Measurements from ENCODE around the gene NAXE.

The NAXE gene

DNA sequence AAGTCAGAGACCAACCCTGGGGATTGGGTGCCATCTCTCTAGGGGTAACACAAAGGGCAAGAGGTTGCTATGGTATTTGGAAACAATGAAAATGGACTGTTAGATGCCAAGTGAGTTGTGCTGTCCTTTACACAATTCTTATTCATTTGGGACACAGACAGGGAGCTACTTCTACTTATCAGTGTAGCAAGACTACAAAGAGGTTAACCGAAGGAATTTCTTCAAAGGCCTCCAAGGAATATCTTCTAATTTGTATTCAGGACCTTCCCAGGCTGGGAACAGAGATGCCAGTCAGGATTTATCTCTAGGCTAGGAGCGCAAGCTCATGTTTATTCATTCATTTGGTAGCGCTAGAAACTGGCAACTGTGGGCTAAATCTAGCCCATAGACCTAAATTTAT is 2.6 kb downstream of the NAXE start:
- H3K9me2 ChIP-seq (replicated peaks; ENCODE audit: control insufficient read depth, low read length) = no peaks in the 10 kb centered on the region
- H3K79me2 ChIP-seq (ENCODE audit: control insufficient read depth, low read length) = peaks cover 42% of the 10 kb centered on the region
- H3K4me3 ChIP-seq (ENCODE audit: low read length) = no peak overlapping the region
- H3K27me3 ChIP-seq (ENCODE audit: control insufficient read depth, low read length) = no peaks in the 10 kb centered on the region
- H3K4me2 ChIP-seq (ENCODE audit: low read length) = no peak overlapping the region
- peaks cover 75% of the 10 kb centered on the region for H3K36me3 ChIP-seq (ENCODE audit: control insufficient read depth, low read length)
- H3K4me1 ChIP-seq (ENCODE audit: control insufficient read depth, low read length) = peaks cover 26% of the 10 kb centered on the region
- H3K27ac ChIP-seq (ENCODE audit: low read depth, low read length) = no peak overlapping the region
- H3F3A ChIP-seq (ENCODE audit: control insufficient read depth, insufficient read depth) = peaks cover 41% of the 10 kb centered on the region
- TF ChIP-seq EZH2phosphoT487 (IDR thresholded peaks at IDR 0.05; ENCODE audit: borderline replicate concordance, low read length) (no peak), CTCF (IDR thresholded peaks at IDR 0.05; ENCODE audit: low read depth, low read length, poor library complexity, severe bottlenecking) (no peak)
- no peaks in the 10 kb centered on the region for H4K20me1 ChIP-seq (ENCODE audit: control insufficient read depth, insufficient read depth, low read depth, low read length)
- no peaks in the 10 kb centered on the region for H3K9me3 ChIP-seq (ENCODE audit: control insufficient read depth, insufficient read depth, low read length)

DNA sequence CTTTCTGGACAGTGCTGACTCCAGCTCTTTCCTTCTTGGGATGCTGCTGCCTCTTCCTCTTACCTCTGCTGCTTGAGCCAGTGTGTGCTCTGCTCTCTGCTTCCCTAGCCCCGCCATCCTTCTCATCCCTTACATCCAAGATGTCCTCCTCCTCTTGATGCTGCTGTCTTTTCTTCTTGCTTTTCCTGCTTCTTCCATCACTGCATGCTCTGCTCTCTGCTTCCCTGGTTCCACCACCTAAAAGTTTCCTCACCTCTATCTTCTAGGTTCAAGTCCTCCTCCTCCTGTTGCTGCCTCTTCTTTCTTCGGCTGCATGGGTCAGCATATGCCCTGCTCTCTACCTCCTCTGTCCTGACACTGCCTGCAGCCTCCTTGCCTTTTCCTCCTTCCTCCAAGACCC is 3.4 kb downstream of the NAXE start:
- no peak overlapping the region for H3K27ac ChIP-seq (ENCODE audit: low read depth, low read length)
- peaks cover 50% of the 10 kb centered on the region for H3K79me2 ChIP-seq (ENCODE audit: control insufficient read depth, low read length)
- H3K4me2 ChIP-seq (ENCODE audit: low read length) = no peak overlapping the region
- H3K9me2 ChIP-seq (replicated peaks; ENCODE audit: control insufficient read depth, low read length) = no peaks in the 10 kb centered on the region
- peaks cover 43% of the 10 kb centered on the region for H3F3A ChIP-seq (ENCODE audit: control insufficient read depth, insufficient read depth)
- no peak for TF ChIP-seq EZH2phosphoT487 (IDR thresholded peaks at IDR 0.05; ENCODE audit: borderline replicate concordance, low read length)
- no peak for TF ChIP-seq CTCF (IDR thresholded peaks at IDR 0.05; ENCODE audit: low read depth, low read length, poor library complexity, severe bottlenecking)
- H3K4me1 ChIP-seq (ENCODE audit: control insufficient read depth, low read length) = peaks cover 34% of the 10 kb centered on the region
- peaks cover 81% of the 10 kb centered on the region for H3K36me3 ChIP-seq (ENCODE audit: control insufficient read depth, low read length)
- H3K27me3 ChIP-seq (ENCODE audit: control insufficient read depth, low read length) = no peaks in the 10 kb centered on the region
- H4K20me1 ChIP-seq (ENCODE audit: control insufficient read depth, insufficient read depth, low read depth, low read length) = no peaks in the 10 kb centered on the region
- H3K4me3 ChIP-seq (ENCODE audit: low read length) = no peak overlapping the region
- H3K9me3 ChIP-seq (ENCODE audit: control insufficient read depth, insufficient read depth, low read length) = no peaks in the 10 kb centered on the region

GRCh38 chr1:156596426-156596825 is 4.8 kb downstream of the NAXE start:
- Histone ChIP-seq H3K4me3 (ENCODE audit: low read length) (no peak overlapping the region), H3K9me2 (replicated peaks; ENCODE audit: control insufficient read depth, low read length) (no peaks in the 10 kb centered on the region), H4K20me1 (ENCODE audit: control insufficient read depth, insufficient read depth, low read depth, low read length) (no peaks in the 10 kb centered on the region), H3K9me3 (ENCODE audit: control insufficient read depth, insufficient read depth, low read length) (no peaks in the 10 kb centered on the region), H3K4me1 (ENCODE audit: control insufficient read depth, low read length) (peaks cover 28% of the 10 kb centered on the region), H3K4me2 (ENCODE audit: low read length) (no peak overlapping the region), H3K27ac (ENCODE audit: low read depth, low read length) (no peak overlapping the region), H3K36me3 (ENCODE audit: control insufficient read depth, low read length) (peaks cover 88% of the 10 kb centered on the region), H3K79me2 (ENCODE audit: control insufficient read depth, low read length) (peaks cover 61% of the 10 kb centered on the region), H3F3A (ENCODE audit: control insufficient read depth, insufficient read depth) (peaks cover 43% of the 10 kb centered on the region), H3K27me3 (ENCODE audit: control insufficient read depth, low read length) (no peaks in the 10 kb centered on the region)
- TF ChIP-seq EZH2phosphoT487 (IDR thresholded peaks at IDR 0.05; ENCODE audit: borderline replicate concordance, low read length) (no peak), CTCF (IDR thresholded peaks at IDR 0.05; ENCODE audit: low read depth, low read length, poor library complexity, severe bottlenecking) (no peak)

GRCh38 chr1:156598125-156598524 is 6.5 kb downstream of the NAXE start:
- Histone ChIP-seq H3F3A (ENCODE audit: control insufficient read depth, insufficient read depth) (peaks cover 37% of the 10 kb centered on the region), H3K79me2 (ENCODE audit: control insufficient read depth, low read length) (peaks cover 54% of the 10 kb centered on the region), H3K27ac (ENCODE audit: low read depth, low read length) (no peak overlapping the region), H3K4me3 (ENCODE audit: low read length) (no peak overlapping the region), H3K9me3 (ENCODE audit: control insufficient read depth, insufficient read depth, low read length) (no peaks in the 10 kb centered on the region), H3K9me2 (replicated peaks; ENCODE audit: control insufficient read depth, low read length) (no peaks in the 10 kb centered on the region), H3K4me1 (ENCODE audit: control insufficient read depth, low read length) (peaks cover 33% of the 10 kb centered on the region), H3K36me3 (ENCODE audit: control insufficient read depth, low read length) (peaks cover 76% of the 10 kb centered on the region), H3K4me2 (ENCODE audit: low read length) (no peak overlapping the region), H3K27me3 (ENCODE audit: control insufficient read depth, low read length) (no peaks in the 10 kb centered on the region), H4K20me1 (ENCODE audit: control insufficient read depth, insufficient read depth, low read depth, low read length) (no peaks in the 10 kb centered on the region)
- TF ChIP-seq EZH2phosphoT487 (IDR thresholded peaks at IDR 0.05; ENCODE audit: borderline replicate concordance, low read length) = no peak
- no peak for TF ChIP-seq CTCF (IDR thresholded peaks at IDR 0.05; ENCODE audit: low read depth, low read length, poor library complexity, severe bottlenecking)

Measured in DOHH2 (cell line).